H1 (cell line): ENCODE results near the gene RASAL1. TPM values are rescaled to one million over a fixed set of nuclear protein-coding genes. Genes with fewer than 3 reads are reported as not detected.

Experiments
- CTCF ChIA-PET: fragments of 300-600 bp; sonication (Branson Sonifier 250); formaldehyde crosslinking; loops from one replicate; lab custom pipeline; 2021; ENCODE audit not compliant: partially characterized antibody; lab: Charles Lee
- POLR2A ChIA-PET: fragments of 300-600 bp; sonication (Branson Sonifier 250); formaldehyde crosslinking; loops from one replicate; lab custom pipeline; 2021; ENCODE audit warnings: inconsistent platforms; ENCODE audit not compliant: partially characterized antibody; lab: Charles Lee
- DNase-seq, 2 experiments: peaks; one replicate each; pipeline versions ENCODE4 v3.0.0 to v3.0.0-alpha.2; 2010 to 2022; ENCODE audit warnings: low spot score in 2 of 2, low read depth in 1 of 2, mixed read lengths in 1 of 2
- FAIRE-seq: peaks from 2 replicates; lab custom pipeline; 2011; peaks lifted over from hg19 to GRCh38; lab: Jason Lieb, UNC
- H2AFZ ChIP-seq: 2 replicates; pipeline ENCODE4 v1.8.1; 2012; ENCODE audit warnings: low read length, inconsistent platforms
- H2AK5ac ChIP-seq: 2 replicates; pipeline ENCODE4 v1.6.1; 2013; ENCODE audit warnings: low read depth, low read length
- H2BK120ac ChIP-seq: replicated peaks from 2 replicates; pipeline ENCODE3; 2013; ENCODE audit warnings: low read depth, low read length, inconsistent platforms
- H2BK12ac ChIP-seq: 2 replicates; pipeline ENCODE4 v1.6.1; 2013; ENCODE audit warnings: low read depth, low read length
- H2BK15ac ChIP-seq: 2 replicates; pipeline ENCODE4 v1.6.1; 2013; ENCODE audit warnings: low read length
- H2BK20ac ChIP-seq: 2 replicates; pipeline ENCODE4 v1.6.1; 2013; ENCODE audit warnings: low read length
- H2BK5ac ChIP-seq: 2 replicates; pipeline ENCODE4 v1.6.1; 2013; ENCODE audit warnings: low read depth, low read length
- H3K14ac ChIP-seq: 2 replicates; pipeline ENCODE4 v1.6.1; 2013; ENCODE audit warnings: inconsistent platforms; ENCODE audit not compliant: insufficient read length
- H3K18ac ChIP-seq: 2 replicates; pipeline ENCODE4 v1.6.1; 2013; ENCODE audit warnings: low read length; ENCODE audit errors: extremely low read depth
- H3K23ac ChIP-seq: 2 replicates; pipeline ENCODE4 v1.6.1; 2013; ENCODE audit warnings: inconsistent platforms; ENCODE audit not compliant: insufficient read length
- H3K23me2 ChIP-seq: 2 replicates; pipeline ENCODE4 v1.6.1; 2013; ENCODE audit warnings: low read depth, low read length
- H3K27ac ChIP-seq: 2 replicates; pipeline ENCODE4 v1.6.1; 2011; ENCODE audit warnings: low read depth, low read length, inconsistent platforms
- H3K27me3 ChIP-seq, 4 experiments: replicated peaks in 1 of 4; 1 replicate in 1 of 4; 2 replicates in 3 of 4; pipeline versions ENCODE4 v1.6.1 to v1.8.1; 2011 to 2013; ENCODE audit warnings: low read length in 3 of 4, mild to moderate bottlenecking in 3 of 4, inconsistent platforms in 2 of 4, mixed read lengths in 2 of 4, moderate library complexity in 1 of 4; ENCODE audit not compliant: control insufficient read depth in 3 of 4, insufficient read depth in 3 of 4; ENCODE audit errors: extremely low read depth in 1 of 4
- H3K36me3 ChIP-seq, 4 experiments: 2 replicates each; pipeline versions ENCODE4 v1.6.1 to v1.8.1; 2011 to 2013; ENCODE audit warnings: mild to moderate bottlenecking in 4 of 4, low read length in 3 of 4, moderate library complexity in 2 of 4, control low read depth in 1 of 4, inconsistent platforms in 1 of 4; ENCODE audit not compliant: insufficient read depth in 4 of 4, control insufficient read depth in 2 of 4
- H3K4ac ChIP-seq: replicated peaks from 2 replicates; pipeline ENCODE3; 2013; ENCODE audit warnings: low read length, low read depth, mixed read lengths, inconsistent platforms; ENCODE audit not compliant: insufficient read length
- H3K4me1 ChIP-seq, 4 experiments: replicated peaks in 1 of 4; 1 replicate in 1 of 4; 2 replicates in 3 of 4; pipeline versions ENCODE4 v1.6.1 to v1.8.1; 2011 to 2013; ENCODE audit warnings: low read length in 3 of 4, inconsistent platforms in 2 of 4, mixed read lengths in 1 of 4; ENCODE audit not compliant: insufficient read depth in 4 of 4, control insufficient read depth in 3 of 4
- H3K4me2 ChIP-seq, 2 experiments: 2 replicates each; pipeline versions ENCODE4 v1.6.1 to v1.8.1; 2011 to 2013; ENCODE audit warnings: low read depth in 2 of 2, low read length in 2 of 2, control low read depth in 1 of 2, inconsistent platforms in 1 of 2, mild to moderate bottlenecking in 1 of 2; ENCODE audit not compliant: insufficient read depth in 1 of 2
- H3K4me3 ChIP-seq, 4 experiments: fragments of 200-600, 300-600 bp in 1 of 4; sonication (generic), shearing (Covaris generic), sonication (Bioruptor Twin) in 1 of 4; 2 replicates each; pipeline versions ENCODE4 v1.5.1 to v1.8.1; 2011 to 2016; ENCODE audit warnings: low read length in 4 of 4, low read depth in 3 of 4, control low read depth in 2 of 4, inconsistent platforms in 2 of 4, mild to moderate bottlenecking in 2 of 4, mixed read lengths in 1 of 4, moderate library complexity in 1 of 4; ENCODE audit not compliant: insufficient read depth in 2 of 4; ENCODE audit errors: extremely low read depth in 1 of 4
- H3K56ac ChIP-seq: replicated peaks from 2 replicates; pipeline ENCODE3; 2013; ENCODE audit warnings: low read depth, mild to moderate bottlenecking, mixed read lengths, low read length, inconsistent platforms; ENCODE audit not compliant: insufficient read length
- H3K79me1 ChIP-seq: 2 replicates; pipeline ENCODE4 v1.6.1; 2013; ENCODE audit warnings: low read depth, low read length, control low read depth
- H3K79me2 ChIP-seq, 2 experiments: 2 replicates each; pipeline versions ENCODE4 v1.6.1 to v1.8.1; 2012 to 2013; ENCODE audit warnings: low read length in 2 of 2, mild to moderate bottlenecking in 2 of 2, inconsistent platforms in 1 of 2; ENCODE audit not compliant: insufficient read depth in 2 of 2, control insufficient read depth in 1 of 2
- H3K9ac ChIP-seq, 4 experiments: replicated peaks in 1 of 4; 1 replicate in 1 of 4; 2 replicates in 3 of 4; pipeline versions ENCODE4 v1.6.1 to v1.8.1; 2011 to 2013; ENCODE audit warnings: low read depth in 3 of 4, low read length in 3 of 4, control low read depth in 2 of 4, mild to moderate bottlenecking in 2 of 4, moderate library complexity in 2 of 4, inconsistent platforms in 1 of 4; ENCODE audit errors: extremely low read depth in 1 of 4
- H3K9me3 ChIP-seq, 2 experiments: 2 replicates each; pipeline versions ENCODE4 v1.6.1 to v1.8.1; 2012 to 2013; ENCODE audit warnings: mild to moderate bottlenecking in 2 of 2, moderate library complexity in 2 of 2, control low read depth in 1 of 2, inconsistent platforms in 1 of 2, low read depth in 1 of 2, low read length in 1 of 2, mixed read lengths in 1 of 2; ENCODE audit not compliant: insufficient read depth in 2 of 2
- H4K20me1 ChIP-seq, 2 experiments: replicated peaks in 1 of 2; 2 replicates each; pipeline versions ENCODE3 to v1.8.1; 2011 to 2013; ENCODE audit warnings: inconsistent platforms in 2 of 2, low read length in 2 of 2, mild to moderate bottlenecking in 1 of 2; ENCODE audit not compliant: insufficient read depth in 2 of 2, control insufficient read depth in 1 of 2
- H4K5ac ChIP-seq: 2 replicates; pipeline ENCODE4 v1.6.1; 2013; ENCODE audit warnings: low read length, low read depth, mixed read lengths, inconsistent platforms; ENCODE audit not compliant: insufficient read length
- H4K8ac ChIP-seq: 2 replicates; pipeline ENCODE4 v1.8.0; 2013; ENCODE audit warnings: mild to moderate bottlenecking, moderate library complexity, low read length, inconsistent platforms; ENCODE audit not compliant: insufficient read depth; ENCODE audit errors: extremely low read depth
- H4K91ac ChIP-seq: replicated peaks from 2 replicates; pipeline ENCODE3; 2013; ENCODE audit warnings: low read length, mixed read lengths, inconsistent platforms; ENCODE audit not compliant: insufficient read length
- CEBPB ChIP-seq: IDR thresholded peaks from 2 replicates; pipeline ENCODE4 v1.6.1; 2012; ENCODE audit warnings: low read depth, low read length
- CREB1 ChIP-seq: IDR thresholded peaks from 2 replicates; pipeline ENCODE4 v1.6.1; 2012; ENCODE audit warnings: inconsistent platforms
- GTF2F1 ChIP-seq: IDR thresholded peaks from 2 replicates; pipeline ENCODE4 v1.6.1; 2012; ENCODE audit warnings: low read depth, low read length, improper control_type of control experiment, borderline replicate concordance
- KDM1A ChIP-seq: fragments of 200-600, 300-600 bp; sonication (generic); IDR thresholded peaks from 2 replicates; pipeline ENCODE4 v1.7.1; 2016; ENCODE audit warnings: mild to moderate bottlenecking, low read length, borderline replicate concordance
- WGBS, 2 experiments: shearing (Covaris generic) in 1 of 2; methylation state at CpG; one replicate each; pipeline versions ENCODE4 v1.1.6 to v1.1.7; 2013 to 2015; ENCODE audit warnings: low lambda C conversion rate in 2 of 2, mixed read lengths in 2 of 2, inconsistent platforms in 1 of 2, low coverage in 1 of 2, missing lambda C conversion rate in 1 of 2; ENCODE audit not compliant: insufficient replicate concordance in 2 of 2, insufficient coverage in 1 of 2, insufficient read length in 1 of 2; ENCODE audit errors: extremely low coverage in 1 of 2, missing lambda C conversion rate in 1 of 2; 5-methylcytosine and 5-hydroxymethylcytosine counted together
- polyA plus RNA-seq, 7 experiments: library from polyadenylated mRNA; depleted of rRNA in 3 of 7; stranded (reverse) in 5 of 7; unstranded in 2 of 7; fragments of >200 nt in 5 of 7; fragments of 200-250 nt in 2 of 7; gene quantifications; 1 replicate in 5 of 7; 2 replicates in 1 of 7; 4 replicates in 1 of 7; pipeline versions ENCODE4 v1.2.1 to v1.2.3, GENCODE V29; 2011 to 2013; ENCODE audit warnings: missing spikeins in 2 of 7, mixed read lengths in 2 of 7
- total RNA-seq: library from RNA; stranded (reverse); fragmentation: NEBNext Ultra II Directional; extraction: Animal tissue kit (Norgen Biotek cat#: 25700); gene quantifications from 2 replicates; pipeline ENCODE4 v1.2.1, GENCODE V29; 2021

Gene RASAL1
- total and polyA plus RNA-seq, 2 of the 8 experiments (the other 6 are each of a cell fraction or from before 2014, with no cell fraction given): 3.7 to 5.0 TPM

DNA sequence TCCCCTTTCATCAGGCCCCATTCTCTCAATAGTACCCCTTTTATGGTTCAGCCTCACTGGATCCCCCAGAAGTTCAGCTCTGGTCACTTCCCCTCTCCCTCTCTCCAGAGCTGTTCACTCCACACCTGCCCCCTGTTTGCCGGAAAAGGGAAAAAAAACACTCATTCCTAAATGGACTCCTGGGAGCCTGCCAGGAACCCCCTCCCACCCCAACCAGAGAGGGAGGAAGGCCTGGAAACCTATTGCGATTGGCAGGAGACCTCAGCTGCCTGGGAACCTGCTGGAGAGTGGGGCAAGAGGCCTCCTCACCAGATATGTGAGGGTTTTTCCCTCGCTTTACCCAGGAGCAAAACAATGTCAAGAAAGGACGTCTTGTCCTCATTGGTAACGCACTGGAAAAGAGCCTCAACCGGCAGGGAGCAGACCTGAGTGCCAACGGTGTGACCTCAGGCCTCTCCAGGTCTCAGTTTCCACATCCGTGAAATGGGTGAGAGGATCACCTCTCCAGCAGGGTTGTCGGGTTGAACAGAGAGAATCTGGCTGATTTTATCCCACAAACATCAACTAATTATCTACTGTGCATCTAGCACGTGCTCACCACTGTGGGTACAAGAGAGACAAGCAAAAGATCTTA, 74.4 kb downstream of the RASAL1 start:
- H3K27ac ChIP-seq: no peak overlapping the region
- POLR2A ChIA-PET: no interaction called here
- H3K23ac ChIP-seq: no peak overlapping the region
- H3K4ac ChIP-seq: no peak overlapping the region
- peaks cover 0 to 5% of the 10 kb centered on the region in 2 experiments for H4K20me1 ChIP-seq
- no peak overlapping the region for H3K14ac ChIP-seq
- DNase-seq (no peak), FAIRE-seq (no peak)
- WGBS, 2 experiments: 84% methylated on average over 10 of the region's 10 CpGs; no CpG with 5 or more reads in 1 of the 2 experiments
- no peak overlapping the region for H3K56ac ChIP-seq
- no peak overlapping the region for H2BK20ac ChIP-seq
- H2BK5ac ChIP-seq: no peak overlapping the region
- peaks cover 15% of the 10 kb centered on the region; the same call in 1 of the 2 replicates for H3K23me2 ChIP-seq
- H2BK120ac ChIP-seq: no peak overlapping the region
- no peak overlapping the region for H2AFZ ChIP-seq
- no peak overlapping the region for H4K91ac ChIP-seq
- TF ChIP-seq KDM1A (peak; percentile 84; the same call in 1 of the 2 replicates), GTF2F1 (no peak), CEBPB (no peak), CREB1 (no peak)
- H3K4me1 ChIP-seq: peaks cover 0 to 20% (median 12%) of the 10 kb centered on the region in 4 experiments; a peak in 6 of 7 replicates
- CTCF ChIA-PET: interaction anchor here (1.0 to 12.0 kb wide), 4 partner anchors 11 to 35 kb away, joined by 3 to 96 read pairs (median 8); no protein-coding TSS in a partner anchor
- no peak overlapping the region for H3K4me2 ChIP-seq
- no peaks in the 10 kb centered on the region for H3K36me3 ChIP-seq
- no peak overlapping the region for H2BK12ac ChIP-seq
- H3K18ac ChIP-seq: no peak overlapping the region
- H3K4me3 ChIP-seq: no peak overlapping the region
- no peaks in the 10 kb centered on the region for H3K9me3 ChIP-seq
- H4K5ac ChIP-seq: no peak overlapping the region
- H4K8ac ChIP-seq: no peak overlapping the region
- H3K79me1 ChIP-seq: no peaks in the 10 kb centered on the region
- no peak overlapping the region for H3K9ac ChIP-seq
- H3K27me3 ChIP-seq: peaks cover 0 to 10% (median 10%) of the 10 kb centered on the region in 4 experiments; a peak in 6 of 7 replicates
- H2AK5ac ChIP-seq: 0 out of 2 replicates have a peak overlapping the region, but pooled peaks have one; percentile 39
- H3K79me2 ChIP-seq: no peaks in the 10 kb centered on the region
- H2BK15ac ChIP-seq: peak overlapping the region; percentile 5; the same call in 1 of the 2 replicates
